ENCODE results near the gene SSTR5.
A peak's percentile ranks its signal among the peaks of the same experiment; 100 is the strongest.
"Not testable (repeated sequence)": the region's sequence is repeated elsewhere in the genome, so short reads cannot be mapped to it uniquely, and the experiment has no call there.

SSTR5 gene

DNA sequence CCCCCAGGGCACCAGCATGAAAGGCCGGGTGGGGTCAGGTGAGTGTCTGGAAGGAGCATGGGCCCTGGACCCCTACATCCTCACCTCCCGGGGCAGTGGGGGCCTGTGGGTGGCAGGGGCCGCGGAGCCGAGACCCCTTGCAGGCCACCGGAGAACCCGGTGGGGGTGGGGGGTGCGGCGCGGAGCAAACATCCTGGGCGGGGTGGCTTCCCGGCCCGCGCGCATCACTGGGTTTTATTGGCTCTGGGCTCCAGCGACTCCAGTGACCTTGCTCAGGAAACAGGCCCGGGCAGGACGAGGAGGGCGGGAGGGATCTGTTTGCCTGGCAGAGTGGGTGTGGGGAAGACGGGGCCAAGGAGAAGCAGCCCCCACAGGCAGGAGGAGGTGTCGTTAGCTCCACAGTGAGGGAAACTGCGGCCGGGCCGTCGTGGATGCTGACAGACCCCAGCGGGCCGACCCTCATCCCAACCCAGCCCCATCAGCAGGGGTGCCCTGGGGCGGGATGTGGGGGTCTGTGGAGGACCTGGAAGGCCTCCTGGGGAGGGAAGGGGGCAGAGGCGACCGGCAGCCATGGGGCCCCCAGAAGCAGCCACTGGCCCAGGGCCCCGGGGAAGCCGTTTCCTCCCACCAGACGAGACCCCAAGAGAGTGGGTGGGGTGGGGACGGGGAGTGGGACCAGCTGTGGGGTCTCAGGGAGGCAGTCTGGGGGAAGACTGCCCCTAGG is 10.6 kb downstream of the SSTR5 start:
- peaks cover 2% of the 10 kb centered on the region for H3K4me1 ChIP-seq (ENCODE audit: control insufficient read depth, insufficient read depth, low read length)
- H3K27me3 ChIP-seq (ENCODE audit: control insufficient read depth in 1 of 2, insufficient read depth in 2 of 2, low read length in 2 of 2) = peaks cover 36 to 50% of the 10 kb centered on the region in 2 donors

DNA sequence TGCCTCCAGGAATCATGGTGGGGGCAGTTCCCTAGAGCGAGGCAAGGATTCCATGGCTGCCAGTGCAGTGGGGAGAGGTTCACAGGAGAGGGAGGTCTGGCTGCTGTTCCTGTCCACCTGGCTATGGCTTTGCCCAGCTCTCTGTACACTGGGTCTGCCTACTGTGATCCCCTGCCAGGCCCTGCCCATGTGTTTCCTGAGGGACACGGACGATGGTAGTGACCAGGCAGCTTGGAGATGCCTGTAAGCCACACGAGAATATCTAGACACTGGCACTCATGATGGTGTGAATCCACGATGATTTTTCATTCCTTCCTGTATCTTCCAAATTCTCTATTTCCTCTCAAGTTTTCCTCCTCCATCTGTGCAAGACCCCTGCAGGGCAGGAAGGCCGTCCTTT is 12.4 kb downstream of the SSTR5 start:
- Histone ChIP-seq H3K27me3 (ENCODE audit: control insufficient read depth in 1 of 2, insufficient read depth in 2 of 2, low read length in 2 of 2) (peaks cover 42 to 56% of the 10 kb centered on the region in 2 donors), H3K36me3 (ENCODE audit: control insufficient read depth in 2 of 2, insufficient read depth in 2 of 2, low read length in 2 of 2) (no peaks in the 10 kb centered on the region), H3K9ac (ENCODE audit: low read length in 2 of 2) (no peak overlapping the region), H3K27ac (ENCODE audit: low read length) (no peak overlapping the region), H3K9me3 (ENCODE audit: control insufficient read depth in 2 of 2, low read length in 2 of 2) (peaks cover 4 to 22% of the 10 kb centered on the region in 2 donors), H3K4me1 (ENCODE audit: control insufficient read depth, insufficient read depth, low read length) (peaks cover 2% of the 10 kb centered on the region), H3K4me3 (ENCODE audit: low read length in 2 of 2) (no peak overlapping the region)

More for the DNA sequence above, 10.6 kb downstream of the SSTR5 start:
- H3K9me3 ChIP-seq (ENCODE audit: control insufficient read depth in 2 of 2, low read length in 2 of 2) = peaks cover 4 to 22% of the 10 kb centered on the region in 2 donors
- H3K9ac ChIP-seq (ENCODE audit: low read length in 2 of 2) = no peak overlapping the region
- H3K4me3 ChIP-seq (ENCODE audit: low read length in 2 of 2) = no peak overlapping the region
- no peaks in the 10 kb centered on the region for H3K36me3 ChIP-seq (ENCODE audit: control insufficient read depth in 2 of 2, insufficient read depth in 2 of 2, low read length in 2 of 2)
- H3K27ac ChIP-seq (ENCODE audit: low read length) = no peak overlapping the region

DNA sequence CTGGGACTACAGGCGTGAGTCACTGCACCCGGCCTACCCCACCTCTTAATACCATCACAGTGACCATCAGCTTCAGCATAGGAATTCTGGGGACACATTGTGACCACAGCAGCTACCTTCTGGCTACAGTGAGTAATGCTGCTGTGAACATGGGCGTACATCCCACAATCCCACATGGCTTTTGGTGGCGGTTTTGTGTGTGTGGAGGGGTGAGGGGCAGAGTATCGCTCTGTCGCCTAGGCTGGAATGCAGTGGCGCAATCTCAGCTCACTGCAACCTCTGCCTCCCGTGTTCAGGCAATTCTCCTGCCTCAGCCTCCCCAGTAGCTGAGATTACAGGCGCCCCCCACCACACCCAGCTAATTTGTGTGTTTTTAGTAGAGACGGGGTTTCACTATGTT is 13.9 kb downstream of the SSTR5 start:
- peaks cover 45 to 54% of the 10 kb centered on the region in 2 donors for H3K27me3 ChIP-seq (ENCODE audit: control insufficient read depth in 1 of 2, insufficient read depth in 2 of 2, low read length in 2 of 2)
- H3K4me3 ChIP-seq (ENCODE audit: low read length in 2 of 2); H3K4me1 ChIP-seq (ENCODE audit: control insufficient read depth, insufficient read depth, low read length): not testable (repeated sequence)

DNA sequence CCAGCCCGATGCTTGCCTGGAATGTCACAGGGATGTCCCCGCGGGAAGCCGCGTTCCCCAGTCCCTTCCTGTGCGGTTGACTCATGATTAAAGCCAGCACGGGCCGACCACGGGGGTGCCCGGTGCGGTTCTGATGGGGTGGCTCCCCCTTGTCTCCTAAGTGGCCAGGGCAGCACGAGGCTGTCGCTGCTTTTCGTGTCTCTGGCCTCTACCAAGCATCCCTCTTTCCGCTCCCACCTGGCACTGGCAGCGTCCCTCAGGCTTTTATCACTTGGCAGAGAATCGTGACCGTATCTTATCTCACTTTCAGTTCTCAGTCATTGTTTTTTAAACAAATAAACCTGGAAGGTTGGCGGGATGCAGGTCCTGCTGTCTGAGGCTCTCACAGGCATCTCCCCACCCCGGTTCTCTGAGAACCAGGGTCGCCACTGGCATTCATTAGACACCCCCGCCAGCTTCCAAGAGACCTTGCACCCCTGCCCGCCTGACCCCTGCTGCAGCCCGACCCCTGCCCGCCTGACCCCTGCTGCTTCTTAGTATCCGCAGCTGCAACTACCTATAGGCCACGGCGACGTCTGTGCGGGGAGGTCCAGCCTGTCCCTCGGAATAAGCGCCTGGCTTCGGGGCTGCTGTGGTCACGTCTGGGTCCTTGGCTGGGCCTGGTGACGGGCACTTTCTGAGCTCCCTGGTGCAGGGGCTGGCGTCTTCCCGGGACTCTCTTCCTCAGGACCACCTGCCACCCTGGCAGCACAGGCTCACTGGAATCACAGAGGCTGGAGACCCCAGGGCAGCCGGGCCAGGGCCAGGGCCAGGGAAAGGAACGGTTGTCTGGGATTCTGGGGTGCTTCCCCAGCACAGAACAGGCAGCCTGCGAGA is 16.0 kb downstream of the SSTR5 start:
- H3K4me1 ChIP-seq (ENCODE audit: control insufficient read depth, insufficient read depth, low read length) = peaks cover 6% of the 10 kb centered on the region
- H3K4me3 ChIP-seq (ENCODE audit: low read length in 2 of 2) = no peak overlapping the region
- no peak overlapping the region for H3K9ac ChIP-seq (ENCODE audit: low read length in 2 of 2)
- peaks cover 4 to 22% of the 10 kb centered on the region in 2 donors for H3K9me3 ChIP-seq (ENCODE audit: control insufficient read depth in 2 of 2, low read length in 2 of 2)
- H3K36me3 ChIP-seq (ENCODE audit: control insufficient read depth in 2 of 2, insufficient read depth in 2 of 2, low read length in 2 of 2) = no peaks in the 10 kb centered on the region
- peaks cover 34 to 43% of the 10 kb centered on the region in 2 donors for H3K27me3 ChIP-seq (ENCODE audit: control insufficient read depth in 1 of 2, insufficient read depth in 2 of 2, low read length in 2 of 2)
- no peak overlapping the region for H3K27ac ChIP-seq (ENCODE audit: low read length)

More for the DNA sequence above, 13.9 kb downstream of the SSTR5 start:
- H3K9ac ChIP-seq (ENCODE audit: low read length in 2 of 2); H3K27ac ChIP-seq (ENCODE audit: low read length); H3K36me3 ChIP-seq (ENCODE audit: control insufficient read depth in 2 of 2, insufficient read depth in 2 of 2, low read length in 2 of 2): not testable (repeated sequence)
- peaks cover 4 to 22% of the 10 kb centered on the region in 2 donors for H3K9me3 ChIP-seq (ENCODE audit: control insufficient read depth in 2 of 2, low read length in 2 of 2)

DNA sequence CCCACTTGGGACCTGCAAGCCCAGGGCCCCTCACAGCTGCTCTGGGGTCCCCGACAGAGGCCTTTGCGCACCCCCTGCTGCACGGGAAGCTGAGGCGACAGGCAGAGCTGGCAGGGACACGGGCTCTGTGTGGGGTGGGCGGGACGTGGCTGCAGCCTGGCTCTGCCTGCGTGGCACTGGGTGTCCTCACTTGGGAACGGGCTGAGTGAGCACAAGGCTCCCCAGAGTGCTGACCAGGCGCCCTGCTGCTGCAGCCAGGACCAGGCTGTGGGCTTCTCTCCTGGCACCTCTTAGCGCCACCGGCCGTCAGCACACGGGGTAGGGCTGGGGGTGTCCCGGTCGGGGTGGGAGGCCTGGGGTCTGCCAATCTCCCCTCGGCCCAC is 16.9 kb downstream of the SSTR5 start:
- H3K27ac ChIP-seq (ENCODE audit: low read length) = no peak overlapping the region
- H3K4me1 ChIP-seq (ENCODE audit: control insufficient read depth, insufficient read depth, low read length) = peaks cover 6% of the 10 kb centered on the region
- no peak overlapping the region for H3K4me3 ChIP-seq (ENCODE audit: low read length in 2 of 2)
- H3K9me3 ChIP-seq (ENCODE audit: control insufficient read depth in 2 of 2, low read length in 2 of 2) = peaks cover 4 to 15% of the 10 kb centered on the region in 2 donors
- H3K9ac ChIP-seq (ENCODE audit: low read length in 2 of 2) = no peak overlapping the region
- H3K27me3 ChIP-seq (ENCODE audit: control insufficient read depth in 1 of 2, insufficient read depth in 2 of 2, low read length in 2 of 2) = peaks cover 28 to 43% of the 10 kb centered on the region in 2 donors
- H3K36me3 ChIP-seq (ENCODE audit: control insufficient read depth in 2 of 2, insufficient read depth in 2 of 2, low read length in 2 of 2) = no peaks in the 10 kb centered on the region

DNA sequence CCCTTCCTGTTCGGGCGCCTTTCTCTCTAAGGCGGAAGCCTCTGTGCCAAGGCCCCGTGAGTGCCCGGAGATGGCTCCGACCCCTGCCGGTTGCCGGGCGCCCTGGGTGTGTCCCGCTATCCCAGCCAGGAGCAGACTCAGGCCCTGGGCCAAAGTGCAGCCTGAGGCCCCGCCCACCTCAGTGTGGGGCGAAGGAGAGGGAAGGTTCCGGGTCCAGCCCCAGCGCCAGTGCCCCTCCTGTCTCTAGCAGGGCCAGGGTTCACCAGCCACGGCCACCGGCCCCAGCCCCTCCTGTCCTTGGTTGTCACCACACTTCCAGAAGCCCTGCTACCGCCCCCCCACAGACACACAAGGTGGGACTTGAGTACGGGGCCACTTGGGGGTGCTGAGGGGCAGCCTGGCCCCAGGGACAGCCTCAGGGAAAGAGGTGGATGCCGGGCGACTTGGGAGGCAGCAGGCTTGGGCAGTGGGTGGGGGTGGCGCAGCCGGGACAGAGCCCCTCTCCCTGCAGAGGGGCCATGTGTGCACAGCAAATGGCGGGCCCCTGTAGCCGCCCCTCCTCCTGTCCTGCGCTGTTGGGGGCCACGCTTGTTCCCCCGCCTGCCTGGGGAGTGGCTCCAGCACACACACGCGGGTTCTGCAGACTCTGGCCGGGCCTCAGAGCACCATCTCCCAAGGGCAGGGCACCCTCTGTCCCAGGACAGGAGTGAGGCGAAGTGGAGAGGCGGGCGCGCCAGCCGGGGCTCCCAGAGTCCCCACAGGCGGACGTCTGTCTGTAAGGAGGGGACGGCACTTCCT is 17.5 kb downstream of the SSTR5 start:
- peaks cover 6% of the 10 kb centered on the region for H3K4me1 ChIP-seq (ENCODE audit: control insufficient read depth, insufficient read depth, low read length)
- no peak overlapping the region for H3K27ac ChIP-seq (ENCODE audit: low read length)
- no peak overlapping the region for H3K9ac ChIP-seq (ENCODE audit: low read length in 2 of 2)
- H3K36me3 ChIP-seq (ENCODE audit: control insufficient read depth in 2 of 2, insufficient read depth in 2 of 2, low read length in 2 of 2) = no peaks in the 10 kb centered on the region
- peak overlapping the region in 1 of 2 donors; percentile 22 for H3K4me3 ChIP-seq (ENCODE audit: low read length in 2 of 2)
- peaks cover 24 to 37% of the 10 kb centered on the region in 2 donors for H3K27me3 ChIP-seq (ENCODE audit: control insufficient read depth in 1 of 2, insufficient read depth in 2 of 2, low read length in 2 of 2)
- H3K9me3 ChIP-seq (ENCODE audit: control insufficient read depth in 2 of 2, low read length in 2 of 2) = peaks cover 4 to 9% of the 10 kb centered on the region in 2 donors

DNA sequence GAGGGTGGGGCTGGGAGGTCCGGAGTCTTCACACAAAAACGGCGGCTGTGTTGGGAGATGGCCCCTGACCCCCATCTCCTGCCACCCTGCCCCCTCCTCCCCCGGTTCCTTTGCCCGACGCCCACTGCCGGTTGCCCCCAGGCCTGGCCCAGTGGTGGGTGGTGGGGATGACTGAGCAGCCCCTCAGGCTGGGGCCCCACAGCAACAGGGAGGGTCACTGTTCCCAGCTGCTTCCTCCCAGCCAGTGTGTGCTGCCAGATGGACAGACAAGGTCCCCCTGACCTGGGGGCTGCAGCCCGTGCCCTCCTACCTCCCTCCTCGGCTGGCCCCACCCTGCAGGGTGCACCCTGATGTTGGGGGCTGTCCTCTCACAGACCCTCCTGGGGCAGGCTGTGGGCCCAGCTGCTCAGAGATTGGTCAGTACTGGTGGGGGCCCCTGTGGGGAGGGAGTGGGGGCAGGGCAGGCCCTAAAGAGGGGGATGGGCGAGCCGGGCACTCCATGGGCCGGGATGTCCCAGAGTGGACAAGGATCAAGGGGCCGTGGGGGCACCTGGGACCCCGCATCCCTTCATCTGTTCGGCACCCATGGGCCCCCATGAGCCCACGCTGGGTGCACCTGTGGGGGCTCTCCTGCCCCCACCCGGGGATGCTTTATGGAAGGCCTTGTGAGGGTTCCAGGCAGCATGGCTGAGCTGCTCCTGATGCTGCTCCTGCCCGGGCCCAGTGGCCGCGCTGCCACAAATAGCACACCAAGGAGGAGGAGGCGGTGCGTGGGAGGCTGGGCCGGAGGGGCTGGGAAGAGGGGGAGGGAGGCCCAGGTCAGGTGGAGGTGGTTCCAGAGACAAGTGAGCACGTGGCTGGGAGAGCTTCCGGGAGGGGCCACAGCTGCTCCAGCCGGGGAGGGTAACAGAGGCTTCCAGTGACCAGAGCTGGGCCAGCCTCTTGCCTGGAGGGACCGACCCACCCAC is 18.4 kb downstream of the SSTR5 start:
- Histone ChIP-seq H3K4me3 (ENCODE audit: low read length in 2 of 2) (no peak overlapping the region), H3K27me3 (ENCODE audit: control insufficient read depth in 1 of 2, insufficient read depth in 2 of 2, low read length in 2 of 2) (peaks cover 19 to 32% of the 10 kb centered on the region in 2 donors), H3K9ac (ENCODE audit: low read length in 2 of 2) (no peak overlapping the region), H3K4me1 (ENCODE audit: control insufficient read depth, insufficient read depth, low read length) (peaks cover 6% of the 10 kb centered on the region), H3K27ac (ENCODE audit: low read length) (no peak overlapping the region), H3K36me3 (ENCODE audit: control insufficient read depth in 2 of 2, insufficient read depth in 2 of 2, low read length in 2 of 2) (no peaks in the 10 kb centered on the region), H3K9me3 (ENCODE audit: control insufficient read depth in 2 of 2, low read length in 2 of 2) (peaks cover 0 to 1% of the 10 kb centered on the region in 2 donors)

DNA sequence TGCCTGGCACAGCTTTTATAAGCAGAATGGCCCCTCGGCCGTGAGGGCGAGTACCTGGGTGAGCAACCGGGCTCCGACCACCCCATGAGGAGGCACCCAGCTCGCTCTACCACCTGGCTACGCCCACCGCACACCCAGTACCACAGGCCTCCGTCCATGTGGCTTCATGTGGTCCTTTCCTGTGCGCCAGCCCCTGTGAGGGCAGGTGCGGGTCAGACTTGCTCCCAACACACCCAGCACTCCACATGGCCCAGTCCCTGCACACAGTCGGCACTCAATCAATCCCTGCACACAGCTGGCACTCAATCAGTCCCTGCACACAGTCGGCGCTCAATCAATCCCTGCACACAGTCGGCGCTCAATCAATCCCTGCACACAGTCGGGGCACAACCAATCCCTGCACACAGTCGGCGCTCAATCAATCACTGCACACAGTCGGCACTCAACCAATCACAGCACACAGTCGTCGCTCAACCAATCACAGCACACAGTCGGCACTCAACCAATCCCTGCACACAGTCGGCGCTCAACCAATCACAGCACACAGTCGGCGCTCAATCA is 19.5 kb downstream of the SSTR5 start:
- no peaks in the 10 kb centered on the region for H3K36me3 ChIP-seq (ENCODE audit: control insufficient read depth in 2 of 2, insufficient read depth in 2 of 2, low read length in 2 of 2)
- no peak overlapping the region for H3K4me3 ChIP-seq (ENCODE audit: low read length in 2 of 2)
- no peak overlapping the region for H3K9ac ChIP-seq (ENCODE audit: low read length in 2 of 2)
- H3K27me3 ChIP-seq (ENCODE audit: control insufficient read depth in 1 of 2, insufficient read depth in 2 of 2, low read length in 2 of 2) = peaks cover 16 to 32% of the 10 kb centered on the region in 2 donors
- H3K9me3 ChIP-seq (ENCODE audit: control insufficient read depth in 2 of 2, low read length in 2 of 2) = no peaks in the 10 kb centered on the region
- H3K27ac ChIP-seq (ENCODE audit: low read length) = no peak overlapping the region
- H3K4me1 ChIP-seq (ENCODE audit: control insufficient read depth, insufficient read depth, low read length) = peaks cover 9% of the 10 kb centered on the region

DNA sequence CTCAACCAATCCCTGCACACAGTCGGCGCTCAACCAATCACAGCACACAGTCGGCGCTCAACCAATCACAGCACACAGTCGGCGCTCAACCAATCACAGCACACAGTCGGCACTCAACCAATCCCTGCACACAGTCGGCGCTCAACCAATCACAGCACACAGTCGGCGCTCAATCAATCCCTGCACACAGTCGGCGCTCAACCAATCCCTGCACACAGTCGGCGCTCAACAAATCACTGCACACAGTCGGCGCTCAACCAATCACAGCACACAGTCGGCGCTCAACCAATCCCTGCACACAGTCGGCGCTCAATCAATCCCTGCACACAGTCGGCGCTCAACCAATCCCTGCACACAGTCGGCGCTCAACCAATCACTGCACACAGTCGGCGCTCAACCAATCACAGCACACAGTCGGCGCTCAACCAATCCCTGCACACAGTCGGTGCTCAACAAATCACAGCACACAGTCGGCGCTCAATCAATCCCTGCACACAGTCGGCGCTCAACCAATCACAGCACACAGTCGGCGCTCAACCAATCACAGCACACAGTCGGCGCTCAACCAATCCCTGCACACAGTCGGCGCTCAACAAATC is 20.2 kb downstream of the SSTR5 start:
- H3K9ac ChIP-seq (ENCODE audit: low read length in 2 of 2); H3K4me1 ChIP-seq (ENCODE audit: control insufficient read depth, insufficient read depth, low read length); H3K9me3 ChIP-seq (ENCODE audit: control insufficient read depth in 2 of 2, low read length in 2 of 2); H3K4me3 ChIP-seq (ENCODE audit: low read length in 2 of 2); H3K36me3 ChIP-seq (ENCODE audit: control insufficient read depth in 2 of 2, insufficient read depth in 2 of 2, low read length in 2 of 2); H3K27ac ChIP-seq (ENCODE audit: low read length): not testable (repeated sequence)
- H3K27me3 ChIP-seq (ENCODE audit: control insufficient read depth in 1 of 2, insufficient read depth in 2 of 2, low read length in 2 of 2) = peaks cover 15 to 32% of the 10 kb centered on the region in 2 donors
